GM18508 (cell line): ENCODE measurements around the gene LRRD1.
"Not testable (repeated sequence)": the region's sequence is repeated elsewhere in the genome, so short reads cannot be mapped to it uniquely, and the experiment has no call there.

ENCODE experiments used
- ATAC-seq: cut with Tn5 transposase; IDR thresholded peaks from one replicate; pipeline ENCODE4 v1.9.1; 2021; ENCODE audit warnings: moderate number of reproducible peaks; ENCODE audit not compliant: insufficient read depth, unreplicated experiment

The LRRD1 gene

GRCh38 chr7:92143192-92143880 is 35.6 kb downstream of the LRRD1 start:
- not testable (repeated sequence) for ATAC-seq

GRCh38 chr7:92142791-92143190 is 36.2 kb downstream of the LRRD1 start:
- not testable (repeated sequence) for ATAC-seq

- no peak for ATAC-seq
Measured at GRCh38 chr7:92141161-92141560, 37.8 kb downstream of the LRRD1 start.

DNA sequence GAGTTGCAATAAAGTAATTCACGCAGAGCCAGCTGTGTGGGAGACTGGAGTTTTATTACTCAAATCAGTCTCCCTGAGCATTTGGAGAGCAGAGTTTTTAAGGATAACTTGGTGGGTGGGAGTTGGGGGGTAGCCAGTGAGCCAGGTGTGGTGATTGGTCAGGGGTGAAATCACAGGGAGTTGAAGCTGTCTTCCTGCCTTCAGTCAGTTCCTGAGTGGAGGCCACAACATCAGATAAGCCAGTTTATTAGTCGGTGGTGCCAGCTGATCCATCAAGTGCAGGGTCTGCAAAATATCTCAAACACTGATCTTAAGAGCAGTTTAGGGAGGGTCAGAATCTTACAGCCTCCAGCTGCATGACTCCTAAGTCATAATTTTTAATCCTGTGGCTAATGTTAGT is 41.4 kb downstream of the LRRD1 start:
- ATAC-seq, result no peak

GRCh38 chr7:92135052-92135889 is 43.7 kb downstream of the LRRD1 start:
- ATAC-seq, result no peak

GRCh38 chr7:92134271-92135051 is 44.5 kb downstream of the LRRD1 start, which contains the start of gene CYP51A1:
CYP51A1 (minus strand) TSS chr7:92134477; CDS start chr7:92134364, 113 bp downstream.
- peak; percentile 68 for ATAC-seq

GRCh38 chr7:92133737-92134270 is 45.1 kb downstream of the LRRD1 start:
- peak; percentile 7 for ATAC-seq

DNA sequence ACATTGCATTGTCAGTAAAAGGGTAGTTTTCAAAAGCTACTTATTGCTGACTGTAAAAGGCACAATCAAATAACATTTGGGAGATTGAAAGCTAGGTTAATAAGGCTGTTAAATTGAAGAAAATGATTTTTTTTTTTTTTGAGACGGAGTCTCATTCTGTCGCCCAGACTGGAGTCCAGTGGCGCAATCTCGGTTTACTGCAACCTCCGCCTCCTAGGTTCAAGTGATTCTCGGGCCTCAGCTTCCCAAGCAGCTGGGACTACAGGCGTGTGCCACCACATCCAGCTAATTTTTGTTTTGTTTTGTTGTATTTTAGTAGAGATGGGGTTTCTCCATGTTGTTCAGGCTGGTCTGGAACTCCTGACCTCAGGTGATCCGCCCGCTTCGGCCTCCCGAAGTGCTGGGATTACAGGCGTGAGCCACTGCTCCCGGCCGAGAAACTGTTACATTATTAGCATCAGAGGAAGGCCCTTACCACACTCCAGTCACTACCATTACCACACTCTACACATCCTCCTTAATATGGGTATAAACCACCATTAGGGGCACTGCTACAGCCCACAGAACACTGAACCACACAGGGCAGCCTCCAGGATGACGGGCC is 45.7 kb downstream of the LRRD1 start:
- ATAC-seq, result peak; percentile 14

DNA sequence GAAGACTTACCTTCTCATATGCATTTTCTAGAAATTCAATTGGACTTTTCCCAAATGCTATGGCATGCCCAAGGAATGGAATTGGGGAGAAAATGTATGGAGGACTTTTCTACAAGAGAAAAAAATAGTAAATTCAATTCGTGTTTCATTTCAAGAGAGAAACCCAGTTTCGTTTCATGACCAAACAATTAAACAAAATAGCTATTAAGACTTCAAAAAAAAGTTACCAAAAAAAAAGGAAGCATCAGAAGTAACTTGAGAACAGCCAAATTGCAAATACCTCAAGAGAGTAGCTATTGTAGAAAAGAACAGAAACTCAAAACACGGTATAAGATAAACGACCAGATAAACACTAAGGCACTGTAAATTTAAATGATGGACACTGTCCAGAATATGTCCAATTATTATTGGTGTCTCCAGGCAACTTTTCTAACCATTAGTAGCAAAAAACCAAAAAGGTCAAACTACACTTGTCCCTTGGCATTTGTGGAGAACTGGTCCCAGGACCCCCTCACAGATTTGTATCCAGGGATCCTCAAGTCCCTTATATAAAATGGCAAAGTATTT is 47.1 kb downstream of the LRRD1 start:
- ATAC-seq, result no peak

- no peak for ATAC-seq
Measured at GRCh38 chr7:92131093-92131492, 47.8 kb downstream of the LRRD1 start.

- ATAC-seq, result no peak
Measured at GRCh38 chr7:92121681-92122080, 57.3 kb downstream of the LRRD1 start.

DNA sequence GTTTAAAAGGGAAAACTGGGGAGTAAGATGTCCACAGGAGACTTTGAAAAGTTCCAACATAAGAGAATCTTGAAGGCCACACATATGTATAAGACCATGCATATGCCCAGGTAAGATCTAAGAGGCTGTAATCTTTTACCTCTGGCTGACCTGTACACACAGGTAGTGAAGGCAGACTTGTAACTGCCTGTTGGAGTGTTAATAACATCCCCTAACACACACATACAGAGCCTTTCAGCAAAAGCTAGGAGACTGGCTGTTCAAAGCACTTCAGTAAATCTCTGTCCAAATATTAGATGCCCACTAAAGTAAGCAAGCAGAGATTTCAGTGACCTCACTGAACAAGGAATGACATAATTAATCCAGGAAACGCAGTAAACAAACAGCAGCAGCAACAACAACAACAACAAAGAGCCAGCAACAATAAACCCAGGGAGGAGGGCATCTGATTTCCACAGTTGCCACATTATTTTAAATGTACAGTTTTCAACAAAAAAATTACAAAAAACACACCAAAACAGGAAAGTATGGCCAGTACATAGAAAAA is 59.7 kb downstream of the LRRD1 start:
- no peak for ATAC-seq

DNA sequence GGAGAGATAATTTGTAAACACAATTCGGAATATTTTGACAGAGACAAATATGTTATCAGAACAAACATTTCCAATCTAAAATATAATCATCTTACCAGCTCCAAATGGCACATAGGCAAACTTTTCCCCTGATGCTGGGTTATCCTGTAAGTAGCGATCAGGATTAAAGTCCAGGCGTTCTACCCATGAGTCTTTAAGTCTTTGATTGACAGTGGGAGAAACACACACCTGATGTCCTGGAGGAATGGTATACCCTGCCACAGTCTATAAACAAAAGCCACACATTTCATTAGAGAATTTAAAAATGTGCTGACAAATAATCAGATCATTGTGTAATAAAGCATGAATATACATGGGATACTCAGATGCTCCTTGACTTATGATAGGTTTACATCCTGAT is 62.0 kb downstream of the LRRD1 start:
- ATAC-seq, result no peak

DNA sequence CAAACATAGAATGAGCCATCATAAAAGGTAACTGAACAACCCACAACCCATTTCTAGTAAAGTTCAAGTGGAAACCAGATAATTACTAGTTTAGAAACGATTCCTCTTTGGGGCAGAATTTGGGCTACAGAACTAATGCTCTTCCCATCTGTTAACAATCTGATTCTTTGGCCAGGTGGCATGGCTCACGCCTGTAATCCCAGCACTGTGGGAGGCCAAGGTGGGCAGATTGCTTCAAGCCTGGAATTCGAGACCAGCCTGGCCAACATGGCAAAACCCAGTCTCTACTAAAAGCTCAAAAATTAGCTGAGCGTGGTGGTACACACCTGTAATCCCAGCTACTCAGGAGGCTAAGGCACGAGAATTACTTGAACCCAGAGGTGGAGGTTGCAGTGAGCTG is 63.1 kb downstream of the LRRD1 start:
- no peak for ATAC-seq

- ATAC-seq, result no peak
Measured at GRCh38 chr7:92110857-92111256, 68.1 kb downstream of the LRRD1 start.

GRCh38 chr7:92108821-92109220 is 70.1 kb downstream of the LRRD1 start:
- ATAC-seq, result no peak

- not testable (repeated sequence) for ATAC-seq
Measured at GRCh38 chr7:92102862-92103261, 76.1 kb downstream of the LRRD1 start.

DNA sequence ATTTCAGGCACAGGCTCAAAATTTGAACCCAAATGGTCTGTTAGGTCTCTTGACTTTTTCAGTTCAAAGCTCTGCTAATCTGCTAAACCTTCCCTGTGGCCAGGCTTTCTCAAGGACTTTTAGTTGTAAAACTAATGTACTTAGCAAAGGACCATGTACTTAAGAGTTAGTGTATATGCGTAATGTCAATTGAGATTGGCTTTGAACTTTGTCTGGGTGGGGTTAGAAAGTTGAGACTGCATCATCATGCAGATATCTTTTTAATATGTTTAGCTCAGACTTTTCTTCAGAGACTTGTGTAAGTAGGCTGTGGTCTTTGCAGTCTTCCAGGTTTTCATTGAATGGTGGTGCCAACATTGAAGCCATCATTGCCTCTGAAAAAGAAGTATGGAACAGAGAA is 78.4 kb downstream of the LRRD1 start:
- no peak for ATAC-seq

- no peak for ATAC-seq
Measured at GRCh38 chr7:92095380-92095779, 83.6 kb downstream of the LRRD1 start.
